Stomach (tissue), 4 donors: ENCODE results near the gene PRKG1.

ENCODE experiments used
- CTCF ChIP-seq, 7 experiments: fragments of 450-650 bp in 4 of 7; fragments of 200-600 bp in 3 of 7; sonication (generic) in 3 of 7; IDR thresholded peaks; one replicate each; pipeline ENCODE4 v1.5.1; 2016 to 2019; ENCODE audit warnings: antibody characterized with exemption in 7 of 7, control low read depth in 2 of 7, mild to moderate bottlenecking in 1 of 7
- EP300 ChIP-seq: sonication (generic); formaldehyde crosslinking; IDR thresholded peaks from one replicate; pipeline ENCODE4 v1.6.1; 2017; ENCODE audit warnings: antibody characterized with exemption
- POLR2A ChIP-seq, 4 donors: fragments of 450-650 bp; IDR thresholded peaks; one replicate each; pipeline ENCODE4 v1.6.1; 2016; ENCODE audit warnings: antibody characterized with exemption in 4 of 4, control low read depth in 2 of 4, mild to moderate bottlenecking in 1 of 4, moderate library complexity in 1 of 4

- no peak for TF ChIP-seq POLR2A (IDR thresholded peaks at IDR 0.05)
- TF ChIP-seq EP300 = no peak
- TF ChIP-seq CTCF (IDR thresholded peaks at IDR 0.05) = no peak
These were observed 310.7 kb downstream of the PRKG1 start for GRCh38 chr10:51384971-51385370.
